ENCODE data around the gene HES6.

HES6 gene

GRCh38 chr2:238231251-238231793, 8.5 kb downstream of the HES6 start:
- peak; percentile 72 to 77 for DNase-seq

- DNase-seq, result no peak
These were observed 9.1 kb downstream of the HES6 start for GRCh38 chr2:238230699-238231098.

- DNase-seq, result no peak
These were observed 11.1 kb downstream of the HES6 start for GRCh38 chr2:238228700-238229099.

- no peak for DNase-seq
These were observed 12.2 kb downstream of the HES6 start for GRCh38 chr2:238227587-238228032.

GRCh38 chr2:238226698-238227586, 12.9 kb downstream of the HES6 start:
- no peak for DNase-seq

GRCh38 chr2:238225911-238226697, 13.7 kb downstream of the HES6 start:
- no peak for DNase-seq

- DNase-seq, result no peak
These were observed 14.7 kb downstream of the HES6 start for GRCh38 chr2:238225121-238225520.

- DNase-seq, result no peak
These were observed 15.3 kb downstream of the HES6 start for GRCh38 chr2:238224356-238225035.

GRCh38 chr2:238220892-238221521, 18.8 kb downstream of the HES6 start:
- DNase-seq, result no peak

GRCh38 chr2:238220274-238220891, 19.5 kb downstream of the HES6 start:
- DNase-seq, result no peak

GRCh38 chr2:238216651-238217184, 23.1 kb downstream of the HES6 start:
- no peak for DNase-seq

- DNase-seq, result no peak
These were observed 32.8 kb downstream of the HES6 start for GRCh38 chr2:238207006-238207405.

- no peak for DNase-seq
These were observed 35.7 kb downstream of the HES6 start for GRCh38 chr2:238203973-238204683.

GRCh38 chr2:238203094-238203972, 36.5 kb downstream of the HES6 start, which contains the start of gene ILKAP:
Gene ILKAP, minus strand, starts transcription at chr2:238203695. Its CDS starts 142 bp downstream, at chr2:238203553.
- peak; percentile 85 to 93 for DNase-seq

GRCh38 chr2:238202326-238203093, 37.3 kb downstream of the HES6 start:
- DNase-seq, result no peak

- DNase-seq, result no peak
These were observed 49.4 kb downstream of the HES6 start for GRCh38 chr2:238190445-238190844.
